PC-3 (cell line): Measurements from ENCODE around the gene NPIPB4.
"Not testable (repeated sequence)": the region's sequence is repeated elsewhere in the genome, so short reads cannot be mapped to it uniquely, and the experiment has no call there.

ENCODE experiments used
- CTCF ChIP-seq: fragments of 300-600 bp; sonication (generic); conservative IDR thresholded peaks from 2 replicates; pipeline ENCODE4 v1.5.1; 2017; ENCODE audit warnings: antibody characterized with exemption, low read depth, mild to moderate bottlenecking, low read length
- EZH2 ChIP-seq: fragments of 300-600 bp; sonication (generic); IDR thresholded peaks from one replicate; pipeline ENCODE4 v1.6.1; 2017; ENCODE audit warnings: antibody characterized with exemption, mild to moderate bottlenecking, low read length; ENCODE audit not compliant: unreplicated experiment

- TF ChIP-seq CTCF, EZH2: not testable (repeated sequence)
Observed at GRCh38 chr16:21817012-21817411, 40.5 kb downstream of the NPIPB4 start.
